Measurements from ENCODE around the gene PDE4D. TPM values are rescaled to one million over a fixed set of nuclear protein-coding genes. Genes with fewer than 3 reads are reported as not detected.

PDE4D gene
- total and polyA plus RNA-seq, 2 of the 4 experiments (the other 2 are of a cell fraction) = 1.4 to 7.9 TPM

GRCh38 chr5:59041355-59041754 is 852.2 kb downstream of the PDE4D start:
- Histone ChIP-seq H2BK20ac (ENCODE audit: low read depth, low read length) (no peak overlapping the region), H3K23ac (ENCODE audit: low read depth, low read length) (no peak overlapping the region), H2BK120ac (ENCODE audit: low read depth, low read length) (peak overlapping the region; percentile 41; the same call in 1 of the 2 replicates), H3K4me1 (ENCODE audit: control insufficient read depth, insufficient read depth, low read length) (peaks cover 7% of the 10 kb centered on the region), H2BK15ac (ENCODE audit: low read depth, low read length) (peak overlapping the region; percentile 80; the same call in 1 of the 3 replicates), H2AFZ (replicated peaks; ENCODE audit: low read length, poor library complexity) (no peak overlapping the region), H2BK5ac (ENCODE audit: low read depth, low read length, poor library complexity, severe bottlenecking) (no peak overlapping the region), H3K14ac (replicated peaks; ENCODE audit: low read depth, low read length) (no peak overlapping the region), H4K91ac (ENCODE audit: insufficient read depth, low read depth, low read length) (peak overlapping the region; percentile 38; the same call in 1 of the 2 replicates), H2AK5ac (ENCODE audit: low read depth, low read length) (peak overlapping the region; percentile 49; the same call in 1 of the 2 replicates), H4K5ac (ENCODE audit: low read depth, low read length) (no peak overlapping the region), H3K4ac (ENCODE audit: low read depth, low read length) (peak overlapping the region; percentile 34; the same call in 1 of the 2 replicates), H3K27ac (ENCODE audit: insufficient read depth, low read length) (no peak overlapping the region), H3K79me1 (ENCODE audit: low read depth in 1 of 2, low read length in 2 of 2) (peaks cover 3 to 19% of the 10 kb centered on the region in 2 experiments), H3K9ac (ENCODE audit: low read depth, low read length) (no peak overlapping the region), H4K8ac (ENCODE audit: low read depth in 2 of 2, low read length in 2 of 2) (no peak overlapping the region), H3K9me3 (ENCODE audit: control insufficient read depth, insufficient read depth, low read length) (no peaks in the 10 kb centered on the region), H3K4me3 (ENCODE audit: insufficient read depth, low read depth, low read length) (no peak overlapping the region), H4K20me1 (ENCODE audit: insufficient read depth, low read length) (no peaks in the 10 kb centered on the region; the same call in 1 of the 2 replicates), H3K27me3 (ENCODE audit: control insufficient read depth, insufficient read depth, low read length) (no peaks in the 10 kb centered on the region), H3K36me3 (ENCODE audit: control insufficient read depth, insufficient read depth, low read length) (no peaks in the 10 kb centered on the region), H3K4me2 (ENCODE audit: low read depth, low read length) (no peak overlapping the region), H3K18ac (ENCODE audit: low read depth, low read length) (no peak overlapping the region), H3K9me1 (ENCODE audit: insufficient read depth, low read length) (0 out of 2 replicates have a peak, but pooled peaks cover 3% of the 10 kb centered on the region), H2AK9ac (replicated peaks; ENCODE audit: low read depth, low read length, poor library complexity) (no peak overlapping the region), H3K56ac (ENCODE audit: extremely low read depth, insufficient read depth, low read length) (no peak overlapping the region)
- no CpG with 5 or more reads among the region's 1 CpG for whole genome bisulfite sequencing, 2 experiments (ENCODE audit: extremely low coverage in 2 of 2, insufficient read length in 1 of 2)
- ATAC-seq (ENCODE audit: low read depth) (no peak), DNase-seq (no peak)
- ChIA-PET POLR2A (ENCODE audit: unreplicated experiment) (interaction anchor here (0.6 kb wide), 1 partner anchor 29 kb away, joined by 3 read pairs; no protein-coding TSS in a partner anchor), CTCF (interaction anchor here (0.8 kb wide), 1 partner anchor 17 kb away, joined by 5 read pairs; no protein-coding TSS in a partner anchor)
- in situ Hi-C loops (cut with MboI; ENCODE audit: low sequenced_read_pairs) (no loop called here), dilution Hi-C loops (cut with HindIII; ENCODE audit: low sequenced_read_pairs, unreplicated experiment) (no loop called here), intact Hi-C loops (cut with micrococcal nuclease) (loop anchor here (2.0 kb wide), 1 partner anchor 21 kb away; no protein-coding TSS in a partner anchor)
- TF ChIP-seq ELK1 (IDR thresholded peaks at IDR 0.05; ENCODE audit: borderline replicate concordance, low read depth, low read length) (no peak), MAFK (IDR thresholded peaks at IDR 0.05; ENCODE audit: low read depth, low read length) (no peak), FOS (IDR thresholded peaks at IDR 0.05; ENCODE audit: low read depth, low read length) (no peak), CTCF (conservative IDR thresholded peaks at IDR 0.05; ENCODE audit: low read depth, low read length) (no peak)
- BruUV-seq (replicated peaks) = no TSS peak

All from IMR-90 (cell line).